Activated CD4-positive, alpha-beta T cell treated with anti-CD3 and anti-CD28 coated beads for 36 hours (primary cell): ENCODE measurements around the gene PLPPR3. TPM values are rescaled to one million over a fixed set of nuclear protein-coding genes. Genes with fewer than 3 reads are reported as not detected.
"Not testable (repeated sequence)": the region's sequence is repeated elsewhere in the genome, so short reads cannot be mapped to it uniquely, and the experiment has no call there.

Experiments used
- ATAC-seq: fragments of 200-7000 bp; cut with Tn5 transposase; one replicate; pipeline ENCODE4 v1.10.0; 2021; ENCODE audit warnings: mild to moderate bottlenecking, moderate library complexity
- CTCF ChIA-PET: fragments of 350-600 bp; sonication (Branson Sonifier 250); formaldehyde crosslinking; loops from one replicate; lab custom pipeline; 2021; ENCODE audit warnings: antibody characterized with exemption; lab: Charles Lee
- POLR2A ChIA-PET: fragments of 350-600 bp; sonication (Branson Sonifier 250); formaldehyde crosslinking; loops from one replicate; lab custom pipeline; 2021; ENCODE audit warnings: antibody characterized with exemption, inconsistent platforms; lab: Charles Lee
- DNase-seq: peaks from one replicate; pipeline ENCODE4 v3.0.0-alpha.2; 2020
- H3K27ac Mint-ChIP-seq: one replicate; pipeline ENCODE4 v1.8.0; 2021; ENCODE audit warnings: mixed read lengths
- H3K27me3 Mint-ChIP-seq: one replicate; pipeline ENCODE4 v1.8.0; 2021; ENCODE audit warnings: mixed read lengths
- H3K36me3 Mint-ChIP-seq: one replicate; pipeline ENCODE4 v1.8.0; 2021; ENCODE audit warnings: low read depth, mixed read lengths
- H3K4me1 Mint-ChIP-seq: one replicate; pipeline ENCODE4 v1.8.0; 2021; ENCODE audit warnings: mixed read lengths
- H3K4me3 Mint-ChIP-seq: one replicate; pipeline ENCODE4 v1.8.0; 2021; ENCODE audit warnings: mild to moderate bottlenecking, moderate library complexity, mixed read lengths
- H3K9me3 Mint-ChIP-seq: one replicate; pipeline ENCODE4 v1.8.0; 2021; ENCODE audit warnings: low read depth, mixed read lengths
- intact Hi-C, 2 experiments: fragments of 100-400 bp; cut with DNase I in 1 of 2; cut with micrococcal nuclease in 1 of 2; formaldehyde crosslinking; loops; one replicate each; pipeline versions ENCODE4 v1.14.2 to v1.15.1; 2022 to 2024; cut with DNase I, micrococcal nuclease
- total RNA-seq, 2 experiments: library from RNA; stranded (reverse); gene quantifications; one replicate each; pipeline ENCODE4 v1.2.3, GENCODE V29; 2021

Gene PLPPR3
- total RNA-seq, 2 experiments from 2014 or later = not detected

DNA sequence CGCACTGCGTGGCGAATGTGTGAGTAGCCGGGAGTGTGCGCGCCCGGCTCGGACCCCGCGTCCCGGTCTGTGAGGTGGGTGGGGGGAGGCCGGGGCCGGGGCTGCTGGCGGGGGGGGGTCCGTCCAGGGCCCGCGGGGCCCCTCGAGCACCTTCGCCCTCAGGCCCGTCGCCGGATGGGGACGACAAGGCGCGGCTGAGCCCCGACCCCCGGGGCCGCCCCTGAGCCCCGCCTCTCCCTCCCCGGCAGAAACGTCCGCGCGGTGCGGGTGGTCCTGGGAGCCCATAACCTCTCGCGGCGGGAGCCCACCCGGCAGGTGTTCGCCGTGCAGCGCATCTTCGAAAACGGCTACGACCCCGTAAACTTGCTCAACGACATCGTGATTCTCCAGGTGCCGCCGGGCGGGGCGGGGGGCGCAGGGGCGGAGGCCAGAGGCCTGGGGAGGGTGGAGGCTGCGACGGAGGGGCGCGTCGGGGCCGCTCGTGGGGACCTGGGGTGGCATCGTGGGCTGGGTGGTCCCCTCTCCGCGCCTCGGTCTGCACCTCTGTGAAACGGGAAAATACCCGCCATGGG is 31.3 kb upstream of the PLPPR3 start:
- ChIA-PET CTCF (no interaction called here), POLR2A (no interaction called here)
- DNase-seq (no peak), ATAC-seq (no peak)
- Mint-ChIP-seq H3K9me3 (no peaks in the 10 kb centered on the region), H3K4me1 (no peaks in the 10 kb centered on the region), H3K36me3 (no peaks in the 10 kb centered on the region), H3K4me3 (no peak overlapping the region), H3K27me3 (peaks cover 16% of the 10 kb centered on the region), H3K27ac (no peak overlapping the region)
- intact Hi-C loops = loop anchor here in 1 of 2 experiments (10.0 kb wide), 1 partner anchor 78 kb away; no protein-coding TSS in a partner anchor

DNA sequence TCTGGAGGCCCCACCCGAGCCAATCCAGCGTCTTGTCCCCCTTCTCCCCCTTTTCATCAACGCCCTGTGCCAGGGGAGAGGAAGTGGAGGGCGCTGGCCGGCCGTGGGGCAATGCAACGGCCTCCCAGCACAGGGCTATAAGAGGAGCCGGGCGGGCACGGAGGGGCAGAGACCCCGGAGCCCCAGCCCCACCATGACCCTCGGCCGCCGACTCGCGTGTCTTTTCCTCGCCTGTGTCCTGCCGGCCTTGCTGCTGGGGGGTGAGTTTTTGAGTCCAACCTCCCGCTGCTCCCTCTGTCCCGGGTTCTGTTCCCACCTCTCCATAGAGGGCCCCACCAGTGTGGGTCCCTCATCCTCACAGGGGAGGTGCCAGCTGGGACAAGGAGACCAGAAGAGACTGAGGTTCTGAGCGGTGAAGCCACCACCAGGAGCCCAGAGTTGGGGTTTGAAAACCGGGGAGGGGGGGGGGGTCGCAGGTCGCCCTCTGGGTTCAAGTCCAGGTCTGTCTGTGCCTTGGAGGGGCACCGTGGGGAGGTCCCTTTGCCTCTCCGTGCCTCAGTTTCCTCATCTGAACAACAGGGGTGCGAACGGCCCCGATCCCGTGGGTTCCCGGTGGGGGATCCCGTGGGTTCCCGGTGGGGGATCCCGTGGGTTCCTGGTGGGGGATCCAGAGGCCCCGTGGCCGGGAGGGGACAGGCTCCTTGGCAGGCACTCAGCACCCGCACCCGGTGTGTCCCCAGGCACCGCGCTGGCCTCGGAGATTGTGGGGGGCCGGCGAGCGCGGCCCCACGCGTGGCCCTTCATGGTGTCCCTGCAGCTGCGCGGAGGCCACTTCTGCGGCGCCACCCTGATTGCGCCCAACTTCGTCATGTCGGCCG is 30.6 kb upstream of the PLPPR3 start, which contains the start of gene ELANE:
Gene ELANE (plus strand): TSS at position 168 of the 878 bp plus-strand sequence. CDS start 26 bp downstream, at position 194.
- ATAC-seq (no peak), DNase-seq (no peak)
- Mint-ChIP-seq H3K4me1 (no peaks in the 10 kb centered on the region), H3K9me3 (no peaks in the 10 kb centered on the region), H3K27ac (no peak within 1 kb of the TSS), H3K36me3 (no peaks in the 10 kb centered on the region), H3K27me3 (peaks cover 15% of the 10 kb centered on the region), H3K4me3 (no peak within 1 kb of the TSS)
- ChIA-PET POLR2A (no interaction called here), CTCF (no interaction called here)
- intact Hi-C loops = loop anchor here in 1 of 2 experiments (10.0 kb wide), 1 partner anchor 78 kb away; no protein-coding TSS in a partner anchor

DNA sequence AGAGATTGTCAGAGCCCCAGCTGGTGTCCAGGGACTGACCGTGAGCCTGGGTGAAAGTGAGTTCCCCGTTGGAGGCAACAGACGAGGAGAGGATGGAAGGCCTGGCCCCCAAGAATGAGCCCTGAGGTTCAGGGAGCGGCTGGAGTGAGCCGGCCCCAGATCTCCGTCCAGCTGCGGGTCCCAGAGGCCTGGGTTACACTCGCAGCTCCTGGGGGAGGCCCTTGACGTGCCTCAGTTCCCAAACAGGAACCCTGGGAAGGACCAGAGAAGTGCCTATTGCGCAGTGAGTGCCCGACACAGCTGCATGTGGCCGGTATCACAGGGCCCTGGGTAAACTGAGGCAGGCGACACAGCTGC is 29.2 kb upstream of the PLPPR3 start:
- DNase-seq = no peak
- H3K9me3 Mint-ChIP-seq = no peaks in the 10 kb centered on the region
- no peak overlapping the region for H3K27ac Mint-ChIP-seq
- POLR2A ChIA-PET = no interaction called here
- ATAC-seq = no peak
- H3K36me3 Mint-ChIP-seq = no peaks in the 10 kb centered on the region
- H3K4me1 Mint-ChIP-seq = no peaks in the 10 kb centered on the region
- CTCF ChIA-PET = no interaction called here
- intact Hi-C loops = loop anchor here in 1 of 2 experiments (10.0 kb wide), 1 partner anchor 76 kb away; no protein-coding TSS in a partner anchor
- no peak overlapping the region for H3K4me3 Mint-ChIP-seq
- peaks cover 20% of the 10 kb centered on the region for H3K27me3 Mint-ChIP-seq

DNA sequence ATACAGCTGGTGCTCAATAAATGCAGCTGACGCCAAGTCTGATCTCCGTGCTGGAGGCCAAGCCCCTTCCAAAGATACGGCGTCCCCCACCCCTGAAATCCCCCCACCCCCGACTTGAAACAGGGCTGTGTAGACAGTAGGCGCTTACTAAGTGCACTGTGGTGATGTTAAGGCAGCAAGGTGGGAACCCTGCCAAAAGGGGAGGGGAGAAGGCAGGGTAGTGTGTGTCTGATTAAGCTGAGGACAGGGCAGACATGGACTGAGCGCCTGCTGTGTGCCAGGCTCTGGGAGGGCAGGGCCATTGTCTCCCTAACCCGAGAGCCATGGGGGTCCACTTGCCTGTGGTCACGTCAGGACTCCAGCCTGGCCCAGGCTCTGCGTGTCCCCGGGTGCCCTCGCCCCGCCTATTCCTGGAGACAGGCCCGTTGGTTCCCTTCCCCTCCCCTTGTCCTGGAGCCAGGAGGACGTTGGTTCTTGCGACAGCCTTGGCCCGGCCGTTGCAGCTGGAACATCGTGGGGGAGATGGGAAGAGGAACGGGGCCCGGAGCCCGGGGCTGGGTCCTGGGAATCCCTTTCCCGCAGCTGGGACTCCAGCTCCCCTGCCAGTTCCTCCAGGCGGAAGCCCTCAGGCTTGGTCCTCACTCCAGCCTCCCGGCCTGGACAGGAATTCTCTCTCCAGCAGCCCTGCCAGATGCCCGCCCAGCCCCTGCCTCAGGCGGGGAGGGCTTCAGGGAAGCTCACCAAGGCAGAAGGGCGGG is 28.6 kb upstream of the PLPPR3 start:
- H3K4me3 Mint-ChIP-seq = no peak overlapping the region
- no peak overlapping the region for H3K27ac Mint-ChIP-seq
- H3K4me1 Mint-ChIP-seq = no peaks in the 10 kb centered on the region
- H3K27me3 Mint-ChIP-seq = peaks cover 24% of the 10 kb centered on the region
- POLR2A ChIA-PET = no interaction called here
- no peaks in the 10 kb centered on the region for H3K36me3 Mint-ChIP-seq
- intact Hi-C loops = loop anchor here in 1 of 2 experiments (10.0 kb wide), 1 partner anchor 76 kb away; no protein-coding TSS in a partner anchor
- H3K9me3 Mint-ChIP-seq = no peaks in the 10 kb centered on the region
- CTCF ChIA-PET = no interaction called here
- ATAC-seq (no peak), DNase-seq (peak; percentile 53)

DNA sequence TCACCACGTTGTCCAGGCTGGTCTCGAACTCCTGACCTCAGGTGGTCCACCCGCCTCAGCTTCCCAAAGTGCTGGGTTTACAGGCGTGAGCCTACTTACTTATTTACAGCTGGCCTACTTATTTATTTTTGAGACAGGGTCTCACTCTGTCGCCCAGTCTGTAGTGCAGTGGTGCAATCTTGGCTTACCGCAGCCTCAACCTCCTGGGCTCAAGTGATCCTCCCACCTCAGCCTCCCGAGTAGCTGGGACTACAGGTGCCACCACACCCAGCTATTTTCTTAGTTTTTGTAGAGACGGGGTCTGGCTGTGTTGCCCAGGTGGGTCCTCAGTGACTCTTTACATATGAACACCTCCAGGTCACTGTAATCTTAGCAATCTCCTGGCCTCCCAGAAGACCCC is 27.4 kb upstream of the PLPPR3 start:
- ATAC-seq, intact Hi-C loops, H3K9me3 Mint-ChIP-seq, DNase-seq, H3K36me3 Mint-ChIP-seq, H3K27ac Mint-ChIP-seq, POLR2A ChIA-PET, H3K4me3 Mint-ChIP-seq, H3K4me1 Mint-ChIP-seq: not testable (repeated sequence)
- CTCF ChIA-PET = interaction anchor here (0.9 kb wide), 1 partner anchor 14 kb away, joined by 4 read pairs; no protein-coding TSS in a partner anchor
- peaks cover 31% of the 10 kb centered on the region for H3K27me3 Mint-ChIP-seq

DNA sequence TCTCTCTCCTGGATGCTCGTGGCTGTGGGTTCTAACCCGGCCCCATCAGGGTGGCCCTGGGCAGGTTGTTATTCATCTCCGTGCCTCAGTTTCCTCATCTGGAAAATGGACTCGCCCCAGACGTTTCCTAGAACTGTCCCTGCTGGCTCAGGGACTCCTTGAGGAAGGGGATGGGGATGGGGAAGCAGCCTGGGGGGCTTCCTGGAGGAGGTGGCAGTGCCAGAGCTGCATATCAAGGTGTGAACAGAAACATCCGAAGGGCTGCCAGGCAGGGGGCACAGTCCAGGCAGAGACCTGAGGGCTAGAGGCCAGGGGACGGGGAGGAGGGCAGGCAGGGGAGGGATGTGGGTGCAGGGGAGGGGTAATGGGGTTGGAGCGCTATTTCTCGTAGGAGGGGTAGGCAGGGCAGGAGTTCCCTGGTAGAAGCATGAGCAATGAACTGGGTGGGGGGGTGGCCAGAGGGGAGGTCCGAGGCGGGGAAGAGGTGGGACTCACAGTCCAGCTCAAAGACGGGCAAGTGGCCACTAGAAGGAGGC is 26.7 kb upstream of the PLPPR3 start:
- no peak overlapping the region for H3K4me3 Mint-ChIP-seq
- H3K27ac Mint-ChIP-seq = no peak overlapping the region
- intact Hi-C loops = no loop called here
- ATAC-seq (no peak), DNase-seq (no peak)
- H3K27me3 Mint-ChIP-seq = peaks cover 31% of the 10 kb centered on the region
- POLR2A ChIA-PET = no interaction called here
- CTCF ChIA-PET = interaction anchor here (0.9 kb wide), 1 partner anchor 15 kb away, joined by 4 read pairs; no protein-coding TSS in a partner anchor
- no peaks in the 10 kb centered on the region for H3K9me3 Mint-ChIP-seq
- no peaks in the 10 kb centered on the region for H3K36me3 Mint-ChIP-seq
- peaks cover 3% of the 10 kb centered on the region for H3K4me1 Mint-ChIP-seq

DNA sequence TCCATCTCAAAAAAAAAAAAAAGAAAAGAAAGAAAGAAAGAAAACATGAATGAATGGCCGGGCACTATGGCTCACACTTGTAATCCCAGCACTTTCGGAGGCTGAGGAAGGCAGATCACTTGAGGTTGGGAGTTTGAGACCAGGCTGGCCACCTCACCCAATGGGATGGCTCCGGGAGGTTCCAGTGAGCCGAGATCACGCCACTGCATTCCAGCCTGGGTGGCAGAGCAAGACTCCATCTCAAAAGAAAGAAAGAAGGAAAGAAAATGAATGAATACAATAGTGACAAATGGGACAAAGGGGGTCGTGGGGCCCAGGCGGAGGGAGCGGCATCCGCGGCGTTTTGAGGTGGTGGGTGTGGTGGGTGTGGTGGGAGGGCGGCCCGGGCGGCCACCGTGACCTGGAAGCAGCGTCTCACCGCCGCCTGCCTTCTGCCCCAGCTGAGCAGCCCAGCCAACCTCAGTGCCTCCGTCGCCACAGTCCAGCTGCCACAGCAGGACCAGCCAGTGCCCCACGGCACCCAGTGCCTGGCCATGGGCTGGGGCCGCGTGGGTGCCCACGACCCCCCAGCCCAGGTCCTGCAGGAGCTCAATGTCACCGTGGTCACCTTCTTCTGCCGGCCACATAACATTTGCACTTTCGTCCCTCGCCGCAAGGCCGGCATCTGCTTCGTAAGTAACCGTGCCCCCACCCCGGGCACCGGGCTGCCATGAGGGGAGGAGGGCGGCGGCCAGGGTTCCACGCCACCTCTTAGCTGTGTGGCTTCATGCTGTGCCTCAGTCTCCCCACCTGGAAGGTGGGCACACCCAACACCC is 24.2 kb upstream of the PLPPR3 start:
- H3K27ac Mint-ChIP-seq = no peak overlapping the region
- peaks cover 37% of the 10 kb centered on the region for H3K27me3 Mint-ChIP-seq
- CTCF ChIA-PET = no interaction called here
- H3K36me3 Mint-ChIP-seq = no peaks in the 10 kb centered on the region
- POLR2A ChIA-PET = interaction anchor here (0.7 kb wide), 1 partner anchor 621 kb away, joined by 3 read pairs; no protein-coding TSS in a partner anchor
- no peak overlapping the region for H3K4me3 Mint-ChIP-seq
- H3K9me3 Mint-ChIP-seq = no peaks in the 10 kb centered on the region
- intact Hi-C loops = no loop called here
- ATAC-seq = no peak
- H3K4me1 Mint-ChIP-seq = peaks cover 3% of the 10 kb centered on the region
- no peak for DNase-seq

DNA sequence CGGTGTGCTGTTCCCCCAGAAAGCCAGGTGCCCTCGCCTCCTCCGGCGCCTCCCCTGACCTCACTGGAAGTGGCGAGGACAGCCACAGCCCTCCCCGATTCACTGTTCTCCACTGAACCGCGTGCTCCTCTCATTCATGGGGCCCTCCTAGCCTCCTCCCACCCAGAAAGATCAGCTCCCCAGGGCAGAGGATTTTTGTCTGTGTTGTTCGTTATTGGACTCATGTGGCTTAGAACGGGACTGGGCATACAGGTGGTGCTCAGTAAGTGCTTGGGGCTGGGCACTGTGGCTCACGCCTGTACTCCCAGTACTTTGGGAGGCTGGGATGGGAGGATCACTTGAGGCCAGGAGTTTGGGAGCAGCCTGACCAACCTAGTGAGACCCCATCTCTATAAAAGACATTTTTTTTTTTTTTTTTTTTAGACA is 22.8 kb upstream of the PLPPR3 start:
- intact Hi-C loops = loop anchor here in 1 of 2 experiments (5.0 kb wide), 1 partner anchor 72 kb away; no protein-coding TSS in a partner anchor
- Mint-ChIP-seq H3K27ac (no peak overlapping the region), H3K27me3 (peaks cover 31% of the 10 kb centered on the region), H3K4me3 (no peak overlapping the region), H3K36me3 (no peaks in the 10 kb centered on the region), H3K4me1 (peaks cover 3% of the 10 kb centered on the region), H3K9me3 (no peaks in the 10 kb centered on the region)
- ChIA-PET POLR2A (no interaction called here), CTCF (no interaction called here)
- DNase-seq (no peak), ATAC-seq (no peak)

DNA sequence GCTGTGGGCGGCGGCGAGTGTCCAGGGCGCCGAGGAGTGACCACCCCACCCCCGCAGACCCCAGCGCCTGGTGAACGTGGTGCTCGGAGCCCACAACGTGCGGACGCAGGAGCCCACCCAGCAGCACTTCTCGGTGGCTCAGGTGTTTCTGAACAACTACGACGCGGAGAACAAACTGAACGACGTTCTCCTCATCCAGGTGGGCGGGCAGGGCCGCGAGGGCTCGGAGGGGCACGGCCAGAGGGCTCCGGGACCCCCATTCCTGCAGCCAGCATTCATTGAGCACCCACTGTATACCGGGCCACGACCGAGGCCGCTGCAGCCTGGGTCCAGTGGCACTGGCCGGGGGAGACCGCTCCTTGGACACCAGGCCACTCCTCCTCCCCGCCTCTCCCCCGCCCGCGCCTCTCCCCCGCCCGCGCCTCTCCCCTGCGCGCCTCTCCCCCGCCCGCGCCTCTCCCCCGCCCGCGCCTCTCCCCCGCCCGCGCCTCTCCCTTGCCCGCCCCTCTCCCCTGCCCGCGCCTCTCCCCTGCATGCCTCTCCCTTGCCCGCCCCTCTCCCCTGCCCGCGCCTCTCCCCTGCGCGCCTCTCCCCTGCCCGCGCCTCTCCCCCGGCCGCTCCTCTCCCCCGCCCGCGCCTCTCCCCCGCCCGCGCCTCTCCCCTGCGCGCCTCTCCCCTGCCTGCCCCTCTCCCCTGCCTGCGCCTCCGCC is 22.2 kb upstream of the PLPPR3 start:
- Mint-ChIP-seq H3K27ac (no peak overlapping the region), H3K9me3 (no peaks in the 10 kb centered on the region), H3K27me3 (peaks cover 29% of the 10 kb centered on the region), H3K36me3 (no peaks in the 10 kb centered on the region), H3K4me3 (no peak overlapping the region), H3K4me1 (peaks cover 3% of the 10 kb centered on the region)
- DNase-seq (no peak), ATAC-seq (no peak)
- CTCF ChIA-PET = no interaction called here
- POLR2A ChIA-PET = no interaction called here
- intact Hi-C loops = loop anchor here in 1 of 2 experiments (5.0 kb wide), 1 partner anchor 72 kb away; no protein-coding TSS in a partner anchor
